KBM-7 (cell line): ENCODE data around the gene MARCHF6.
"Not testable (repeated sequence)": the region's sequence is repeated elsewhere in the genome, so short reads cannot be mapped to it uniquely, and the experiment has no call there.

ENCODE experiments used
- DNase-seq: peaks from one replicate; pipeline ENCODE4 v3.0.0-alpha.2; 2015
- in situ Hi-C: fragments of 300-500 bp; cut with MboI; formaldehyde crosslinking; loops from 2 replicates; pipeline ENCODE4 v1.14.3; 2020; ENCODE audit warnings: low sequenced_read_pairs, low pct_unique_long_range_greater_than_20kb, mixed read lengths

The MARCHF6 gene

GRCh38 chr5:10372726-10373709, 19.5 kb downstream of the MARCHF6 start:
- in situ Hi-C loops = no loop called here
- DNase-seq = no peak

- in situ Hi-C loops = no loop called here
- DNase-seq = no peak
These were observed 20.8 kb downstream of the MARCHF6 start for GRCh38 chr5:10374046-10375022.

GRCh38 chr5:10375146-10375545, 21.7 kb downstream of the MARCHF6 start:
- in situ Hi-C loops, DNase-seq: not testable (repeated sequence)

- in situ Hi-C loops = no loop called here
- DNase-seq = no peak
These were observed 23.0 kb downstream of the MARCHF6 start for GRCh38 chr5:10376544-10376943.

- no peak for DNase-seq
- in situ Hi-C loops = no loop called here
These were observed 23.6 kb downstream of the MARCHF6 start for GRCh38 chr5:10377081-10377480.

- no peak for DNase-seq
- in situ Hi-C loops = no loop called here
These were observed 28.3 kb downstream of the MARCHF6 start for GRCh38 chr5:10381803-10382202.

GRCh38 chr5:10384483-10384882, 31.0 kb downstream of the MARCHF6 start:
- DNase-seq = no peak
- in situ Hi-C loops = no loop called here

- in situ Hi-C loops = no loop called here
- no peak for DNase-seq
These were observed 34.2 kb downstream of the MARCHF6 start for GRCh38 chr5:10387690-10388089.

- DNase-seq = no peak
- in situ Hi-C loops = no loop called here
These were observed 37.6 kb downstream of the MARCHF6 start for GRCh38 chr5:10391130-10391529.

- in situ Hi-C loops = not testable (repeated sequence)
These were observed 39.3 kb downstream of the MARCHF6 start for GRCh38 chr5:10392567-10393328.

GRCh38 chr5:10393491-10393890, 40.0 kb downstream of the MARCHF6 start:
- in situ Hi-C loops = no loop called here

More at GRCh38 chr5:10392567-10393328, 39.3 kb downstream of the MARCHF6 start:
- not testable (repeated sequence) for DNase-seq

GRCh38 chr5:10396552-10396951, 43.1 kb downstream of the MARCHF6 start:
- DNase-seq = no peak
- in situ Hi-C loops = no loop called here

More at GRCh38 chr5:10393491-10393890, 40.0 kb downstream of the MARCHF6 start:
- DNase-seq = no peak

- DNase-seq = no peak
- in situ Hi-C loops = no loop called here
These were observed 46.3 kb downstream of the MARCHF6 start for GRCh38 chr5:10399839-10400238.

- in situ Hi-C loops = no loop called here
- DNase-seq = no peak
These were observed 46.9 kb downstream of the MARCHF6 start for GRCh38 chr5:10400411-10400810.

- in situ Hi-C loops = no loop called here
- no peak for DNase-seq
These were observed 47.3 kb downstream of the MARCHF6 start for GRCh38 chr5:10400831-10401230.

GRCh38 chr5:10401498-10401897, 48.0 kb downstream of the MARCHF6 start:
- in situ Hi-C loops = no loop called here
- DNase-seq = no peak
